ENCODE results near the gene SV2C.

The SV2C gene

GRCh38 chr5:76372323-76373054, 289.3 kb downstream of the SV2C start (continued):
- no peak for TF ChIP-seq ZNF510 (tag by site-specific recombination; IDR thresholded peaks at IDR 0.05; ENCODE audit: insufficient replicate concordance)
- TF ChIP-seq INSM2 (tag by site-specific recombination; IDR thresholded peaks at IDR 0.05): no peak
- peak; percentile 77 for TF ChIP-seq ZBTB17 (tag by site-specific recombination; IDR thresholded peaks at IDR 0.05)
- no peak for TF ChIP-seq ZNF624 (tag by site-specific recombination; IDR thresholded peaks at IDR 0.05)
- TF ChIP-seq TRIM28 (IDR thresholded peaks at IDR 0.05; ENCODE audit: borderline replicate concordance, low read length): 0 out of 2 replicates have a peak, but pooled peaks have one; percentile 22
- TF ChIP-seq ZNF112 (tag by site-specific recombination; IDR thresholded peaks at IDR 0.05): no peak
- TF ChIP-seq ZNF302 (tag by site-specific recombination; IDR thresholded peaks at IDR 0.05; ENCODE audit: low read depth): no peak
- peak; percentile 50; the same call in 1 of the 2 replicates for TF ChIP-seq ZNF660 (tag by site-specific recombination; IDR thresholded peaks at IDR 0.05)
- 0 out of 2 replicates have a peak, but pooled peaks have one; percentile 15 for TF ChIP-seq ZBTB21 (tag by site-specific recombination; IDR thresholded peaks at IDR 0.05)
- TF ChIP-seq ZSCAN16 (tag by site-specific recombination; IDR thresholded peaks at IDR 0.05): no peak

- Histone ChIP-seq H3K4me1 (ENCODE audit: control insufficient read depth, insufficient read depth, low read length) (no peaks in the 10 kb centered on the region; the same call in 1 of the 2 replicates), H3K27ac (ENCODE audit: extremely low read depth, low read depth, low read length) (no peak overlapping the region), H3K4me3 (ENCODE audit: low read depth, low read length) (no peak overlapping the region), H3K9me3 (ENCODE audit: control insufficient read depth, insufficient read depth, low read depth, low read length) (no peaks in the 10 kb centered on the region), H3K36me3 (ENCODE audit: control insufficient read depth in 2 of 2, insufficient read depth in 1 of 2, low read length in 2 of 2) (no peaks in the 10 kb centered on the region)
- POLR2A ChIA-PET: no interaction called here
- TF ChIP-seq ZNF768 (tag by site-specific recombination; IDR thresholded peaks at IDR 0.05): no peak
- no peak for TF ChIP-seq ZNF449 (tag by site-specific recombination; IDR thresholded peaks at IDR 0.05)
- TF ChIP-seq HOXA7 (CRISPR knock-in tag; IDR thresholded peaks at IDR 0.05; ENCODE audit: borderline replicate concordance): no peak
- no peak for TF ChIP-seq ZNF624 (tag by site-specific recombination; IDR thresholded peaks at IDR 0.05)
- TF ChIP-seq ZNF121 (tag by site-specific recombination; IDR thresholded peaks at IDR 0.05): no peak
- TF ChIP-seq ZNF155 (tag by site-specific recombination; IDR thresholded peaks at IDR 0.05): no peak
- TF ChIP-seq KLF16 (tag by site-specific recombination; IDR thresholded peaks at IDR 0.05): no peak
- TF ChIP-seq ZSCAN18 (tag by site-specific recombination; IDR thresholded peaks at IDR 0.05): no peak
- no peak for TF ChIP-seq PBX3 (CRISPR knock-in tag; IDR thresholded peaks at IDR 0.05)
- no peak for TF ChIP-seq ELK4 (IDR thresholded peaks at IDR 0.05; ENCODE audit: borderline replicate concordance, low read depth, low read length)
- no peak for TF ChIP-seq KLF9 (tag by site-specific recombination; IDR thresholded peaks at IDR 0.05; ENCODE audit: low read depth)
- TF ChIP-seq ZNF555 (tag by site-specific recombination; conservative IDR thresholded peaks at IDR 0.05): no peak
- no peak for TF ChIP-seq ZNF488 (tag by site-specific recombination; IDR thresholded peaks at IDR 0.05)
- no peak for TF ChIP-seq ZXDB (tag by site-specific recombination; IDR thresholded peaks at IDR 0.05)
- TF ChIP-seq ZNF280C (tag by site-specific recombination; IDR thresholded peaks at IDR 0.05): no peak
- CTCF ChIA-PET: no interaction called here
Measured at GRCh38 chr5:76376148-76376865, 293.1 kb downstream of the SV2C start.

Measured in HEK293 (cell line).